Right renal pelvis (tissue), 4 donors: ENCODE data around the gene LCN2. TPM values are rescaled to one million over a fixed set of nuclear protein-coding genes. Genes with fewer than 3 reads are reported as not detected.
"Not testable (repeated sequence)": the region's sequence is repeated elsewhere in the genome, so short reads cannot be mapped to it uniquely, and the experiment has no call there.

Experiments
- DNase-seq, 4 donors: peaks; one replicate each; pipeline ENCODE4 v3.0.0-alpha.2; 2013; ENCODE audit warnings: low read depth in 4 of 4, low spot score in 3 of 4, missing footprints in 1 of 4
- polyA plus RNA-seq, 4 donors: library from polyadenylated mRNA; unstranded; fragments of 120-200 nt; gene quantifications; one replicate each; pipeline ENCODE4 v1.2.1, GENCODE V29; 2013; ENCODE audit not compliant: insufficient read length in 4 of 4

LCN2 gene
- 1 to 10 TPM in 2 of 4 donors, under 1 TPM in 2; 0.43 to 1.9 (median 0.89) TPM for polyA plus RNA-seq

DNA sequence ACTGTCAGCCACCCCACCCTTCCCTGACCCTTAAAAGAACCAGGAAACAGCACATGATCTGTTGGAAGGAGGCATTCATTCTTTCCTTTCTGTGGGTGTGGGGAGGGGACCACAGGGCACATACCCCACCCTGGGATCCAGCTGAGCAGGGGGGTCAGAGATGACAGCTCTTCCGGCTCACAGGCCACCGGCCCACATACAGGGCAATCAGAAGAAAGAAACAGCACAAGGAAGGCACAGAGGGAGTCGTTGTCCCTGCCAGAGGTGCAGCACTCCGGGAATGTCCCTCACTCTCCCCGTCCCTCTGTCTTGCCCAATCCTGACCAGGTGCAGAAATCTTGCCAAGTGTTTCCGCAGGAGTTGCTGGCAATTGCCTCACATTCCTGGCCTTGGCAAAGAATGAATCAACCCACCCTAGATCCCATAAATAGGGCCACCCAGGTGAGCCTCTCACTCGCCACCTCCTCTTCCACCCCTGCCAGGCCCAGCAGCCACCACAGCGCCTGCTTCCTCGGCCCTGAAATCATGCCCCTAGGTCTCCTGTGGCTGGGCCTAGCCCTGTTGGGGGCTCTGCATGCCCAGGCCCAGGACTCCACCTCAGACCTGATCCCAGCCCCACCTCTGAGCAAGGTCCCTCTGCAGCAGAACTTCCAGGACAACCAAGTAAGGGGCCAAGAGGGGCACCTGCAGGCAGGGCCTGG, at the start of gene LCN2:
Gene LCN2, plus strand, starts transcription at position 453 of the 701 bp plus-strand sequence. Its CDS starts 73 bp downstream, at position 526.
- no peak for DNase-seq

DNA sequence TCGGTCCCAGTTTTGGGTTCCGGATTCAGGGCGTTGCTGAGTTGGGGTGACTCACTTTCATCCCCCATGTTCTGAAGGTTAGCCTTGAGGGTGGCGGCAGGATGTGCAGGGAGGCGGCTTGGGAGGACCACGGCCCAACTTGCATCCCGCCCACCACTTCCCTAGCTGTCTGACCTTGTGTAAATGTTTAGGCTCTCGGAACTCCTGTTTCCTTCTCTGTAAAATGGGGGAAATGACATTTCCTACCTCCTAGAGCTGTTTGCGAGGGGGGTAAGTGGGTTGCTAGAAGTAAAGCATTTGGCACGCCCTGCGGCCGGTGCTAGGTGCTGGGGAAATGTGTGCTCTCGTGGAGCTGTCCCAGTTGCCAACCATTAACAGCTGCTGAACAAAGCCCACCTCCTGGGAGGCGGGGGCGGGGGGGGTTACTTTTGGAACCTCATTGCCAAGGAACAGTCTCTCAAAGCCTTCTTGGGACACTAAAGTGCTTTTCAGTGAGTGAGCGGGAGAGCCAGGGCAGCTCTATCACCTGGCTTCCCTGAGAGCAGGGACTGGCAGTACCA, 49.2 kb upstream of the LCN2 start:
- DNase-seq, result no peak

DNA sequence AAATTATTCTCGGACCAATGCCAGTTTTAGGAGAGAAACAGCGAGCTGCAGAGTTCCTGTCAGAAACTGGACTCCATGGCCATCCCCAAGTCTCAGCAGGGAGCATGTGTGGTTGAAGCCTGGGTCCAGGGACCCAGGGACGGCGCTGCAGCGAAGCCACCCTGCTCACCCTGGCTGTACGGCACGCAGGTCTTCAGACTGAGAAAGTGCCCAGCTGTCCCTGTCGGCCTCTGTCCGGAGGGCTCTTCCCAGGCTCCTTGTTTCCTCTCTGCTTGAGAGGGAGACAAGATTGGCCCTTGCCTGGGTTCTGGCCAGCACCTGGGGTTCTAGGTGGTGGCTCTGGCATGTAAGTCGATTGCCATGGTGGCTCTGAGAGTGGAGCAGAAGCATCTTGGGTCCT, 48.7 kb upstream of the LCN2 start:
- no peak for DNase-seq

DNA sequence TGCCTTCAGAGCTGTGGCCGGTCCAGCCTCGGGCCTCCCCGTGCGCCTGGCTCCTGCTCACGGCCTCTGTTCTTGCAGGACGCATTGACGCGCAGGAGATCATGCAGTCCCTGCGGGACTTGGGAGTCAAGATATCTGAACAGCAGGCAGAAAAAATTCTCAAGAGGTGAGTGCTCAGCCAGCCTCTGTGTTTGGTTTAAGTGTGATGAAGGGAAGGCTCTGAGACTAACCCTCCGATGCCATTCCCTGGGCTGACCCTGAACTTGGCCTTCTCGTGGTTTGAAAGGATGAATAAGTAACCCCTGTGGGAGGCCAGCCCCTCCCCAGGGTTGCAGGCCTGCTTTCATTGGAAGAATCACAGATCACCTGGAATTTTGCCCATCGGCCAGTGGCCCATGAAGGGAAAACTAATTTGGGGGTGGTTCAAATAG, 48.0 kb upstream of the LCN2 start:
- no peak for DNase-seq

DNA sequence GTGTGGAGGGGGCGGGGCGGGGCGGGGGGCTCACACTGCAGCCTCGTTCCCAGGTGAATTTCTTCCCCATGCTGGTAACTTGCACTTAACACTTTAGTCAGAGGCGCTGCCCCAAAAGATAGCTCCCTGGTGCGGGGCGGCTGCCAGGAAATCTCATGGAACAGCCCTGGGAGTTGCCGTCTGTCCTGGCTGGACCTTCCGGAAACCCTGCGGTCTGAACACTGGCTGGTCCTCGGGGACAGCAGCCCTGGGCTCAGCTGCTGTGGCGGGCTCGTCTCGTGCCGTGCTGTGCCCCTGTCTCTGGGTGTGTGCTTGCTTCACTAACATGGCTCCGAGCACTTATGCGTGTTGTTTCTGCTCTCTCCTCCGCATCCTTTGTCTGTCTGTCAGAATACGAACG, 47.6 kb upstream of the LCN2 start:
- DNase-seq, result no peak

DNA sequence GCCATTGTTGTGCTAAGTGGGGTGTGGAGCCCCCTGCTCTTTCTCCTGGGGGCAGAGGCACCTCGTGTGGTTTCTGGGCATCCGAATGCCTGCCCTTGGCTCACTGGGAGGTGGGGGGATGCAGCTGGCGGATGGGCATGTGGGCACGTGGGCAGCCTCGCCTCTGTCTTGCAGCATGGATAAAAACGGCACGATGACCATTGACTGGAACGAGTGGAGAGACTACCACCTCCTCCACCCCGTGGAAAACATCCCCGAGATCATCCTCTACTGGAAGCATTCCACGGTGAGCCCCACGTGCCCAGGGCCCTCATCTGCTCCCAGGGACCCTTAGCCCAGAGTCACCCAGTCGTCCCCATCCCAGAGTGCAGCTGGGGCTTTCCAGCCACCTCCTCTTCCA, 47.1 kb upstream of the LCN2 start:
- DNase-seq, result no peak

DNA sequence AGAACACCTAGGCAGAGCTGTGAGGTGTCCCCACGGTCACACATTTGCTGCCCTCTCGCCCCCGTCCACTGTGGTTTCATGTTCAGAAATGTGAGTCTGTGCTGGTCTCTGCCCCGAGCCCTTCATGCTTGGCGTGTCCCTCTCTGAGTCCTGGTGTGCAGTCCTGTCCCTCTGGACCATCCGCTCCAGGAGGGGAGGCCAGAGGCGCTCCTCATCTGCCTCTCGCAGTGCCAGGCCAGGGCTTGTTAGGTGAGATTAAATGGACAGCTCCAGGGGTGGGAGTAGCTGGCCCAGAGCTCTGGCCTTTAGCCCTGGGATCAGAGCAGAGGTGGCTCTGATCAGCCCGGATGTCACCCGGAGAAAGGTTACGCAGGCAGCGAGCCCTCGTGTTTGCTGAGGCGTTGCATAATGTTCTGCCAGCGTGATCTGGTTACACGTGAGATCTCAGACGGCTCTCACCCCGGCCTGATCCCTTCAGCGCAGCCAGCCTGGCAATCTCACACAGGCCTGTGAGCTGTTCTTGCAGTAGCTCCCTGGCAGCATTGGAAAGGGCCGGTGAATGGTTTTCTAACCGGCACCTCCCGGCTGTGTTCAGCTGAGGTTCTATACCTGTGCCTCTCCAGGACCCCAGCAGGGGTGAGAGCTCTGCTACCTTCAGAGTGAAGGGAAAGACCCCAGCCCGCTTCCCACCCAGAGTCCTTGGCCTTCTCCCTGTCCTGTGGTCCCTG, 46.2 kb upstream of the LCN2 start:
- no peak for DNase-seq

DNA sequence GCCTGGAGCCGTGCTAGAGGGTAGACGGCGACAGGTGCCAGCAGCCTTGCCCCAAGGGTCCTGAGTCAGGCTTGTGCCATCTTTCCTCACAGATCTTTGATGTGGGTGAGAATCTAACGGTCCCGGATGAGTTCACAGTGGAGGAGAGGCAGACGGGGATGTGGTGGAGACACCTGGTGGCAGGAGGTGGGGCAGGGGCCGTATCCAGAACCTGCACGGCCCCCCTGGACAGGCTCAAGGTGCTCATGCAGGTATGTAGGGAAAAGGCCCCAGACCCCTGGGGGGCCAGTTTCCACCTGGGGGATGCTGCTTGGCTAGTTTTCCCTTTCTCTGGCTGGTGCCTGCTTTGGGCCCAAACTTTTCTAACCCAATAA, 45.7 kb upstream of the LCN2 start:
- no peak for DNase-seq

DNA sequence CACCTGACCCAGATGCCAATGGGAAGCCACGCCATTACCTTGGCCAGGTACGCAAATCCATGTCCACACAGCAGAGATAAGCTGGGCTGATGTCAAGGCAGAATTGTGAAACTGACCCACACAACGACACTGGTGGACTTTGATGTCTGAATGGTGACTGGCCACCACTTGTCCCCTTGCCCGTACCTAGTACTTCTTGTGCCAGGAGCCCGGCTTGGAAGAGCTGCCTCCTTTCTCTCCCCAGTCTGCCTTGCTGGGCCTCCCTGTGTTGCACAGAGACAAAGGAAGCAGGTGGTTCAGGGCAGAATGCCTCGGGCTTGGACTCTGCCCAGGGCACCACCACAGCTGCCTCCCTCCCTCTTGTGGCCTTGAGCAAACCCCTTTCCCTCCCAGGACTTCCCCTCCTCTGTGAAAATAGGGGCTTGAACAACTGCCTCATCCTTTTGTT, 45.1 kb upstream of the LCN2 start:
- DNase-seq, result no peak

DNA sequence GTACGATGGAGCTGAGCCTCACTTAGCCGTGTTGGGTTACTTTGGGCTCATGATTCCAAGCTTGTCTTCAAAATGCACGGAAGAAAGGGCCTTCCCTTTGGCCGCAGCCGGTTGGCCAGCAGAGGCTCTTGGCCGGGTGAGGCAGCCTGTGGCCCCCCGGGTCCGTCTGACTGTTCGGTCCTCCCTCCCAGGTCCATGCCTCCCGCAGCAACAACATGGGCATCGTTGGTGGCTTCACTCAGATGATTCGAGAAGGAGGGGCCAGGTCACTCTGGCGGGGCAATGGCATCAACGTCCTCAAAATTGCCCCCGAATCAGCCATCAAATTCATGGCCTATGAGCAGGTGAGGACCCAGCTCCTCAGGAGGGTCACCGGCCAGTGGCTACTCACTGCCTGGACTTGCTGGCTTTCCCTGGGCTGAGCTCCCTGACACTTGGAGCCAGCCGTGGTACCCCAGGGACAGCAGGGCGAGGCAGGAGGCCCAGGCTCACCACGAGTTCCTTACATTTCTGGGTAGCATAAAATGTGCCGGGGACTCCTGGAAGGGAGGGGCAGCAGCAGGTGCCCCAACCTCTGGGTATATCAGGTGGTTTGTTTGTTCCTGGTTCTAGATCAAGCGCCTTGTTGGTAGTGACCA, 43.6 kb upstream of the LCN2 start:
- no peak for DNase-seq

DNA sequence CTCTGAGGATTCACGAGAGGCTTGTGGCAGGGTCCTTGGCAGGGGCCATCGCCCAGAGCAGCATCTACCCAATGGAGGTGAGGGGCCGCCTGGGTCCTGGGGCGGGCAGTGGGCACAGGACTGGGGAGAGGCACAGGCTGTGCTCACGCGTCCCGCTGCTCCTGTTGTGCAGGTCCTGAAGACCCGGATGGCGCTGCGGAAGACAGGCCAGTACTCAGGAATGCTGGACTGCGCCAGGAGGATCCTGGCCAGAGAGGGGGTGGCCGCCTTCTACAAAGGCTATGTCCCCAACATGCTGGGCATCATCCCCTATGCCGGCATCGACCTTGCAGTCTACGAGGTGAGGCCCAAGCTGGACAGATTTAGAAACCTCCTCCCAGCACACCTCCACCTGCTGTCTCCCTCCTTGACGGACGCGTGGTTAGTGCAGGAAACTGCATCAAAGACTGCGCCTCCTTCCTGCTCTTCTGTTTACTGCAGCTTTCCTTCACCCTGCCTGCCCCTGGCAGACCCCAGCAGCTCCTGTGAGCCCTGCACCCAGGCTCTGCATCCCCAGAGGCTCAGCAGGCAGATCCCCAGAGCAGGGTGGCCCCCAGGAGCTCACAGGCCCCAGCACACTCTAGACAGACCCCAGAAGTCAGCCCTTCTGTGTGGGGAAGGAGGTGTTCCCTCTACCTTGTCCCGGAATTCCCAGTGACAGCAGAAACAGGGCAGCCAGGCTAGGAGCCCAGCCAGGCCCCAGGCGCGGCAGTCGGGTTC, 42.9 kb upstream of the LCN2 start:
- no peak for DNase-seq

DNA sequence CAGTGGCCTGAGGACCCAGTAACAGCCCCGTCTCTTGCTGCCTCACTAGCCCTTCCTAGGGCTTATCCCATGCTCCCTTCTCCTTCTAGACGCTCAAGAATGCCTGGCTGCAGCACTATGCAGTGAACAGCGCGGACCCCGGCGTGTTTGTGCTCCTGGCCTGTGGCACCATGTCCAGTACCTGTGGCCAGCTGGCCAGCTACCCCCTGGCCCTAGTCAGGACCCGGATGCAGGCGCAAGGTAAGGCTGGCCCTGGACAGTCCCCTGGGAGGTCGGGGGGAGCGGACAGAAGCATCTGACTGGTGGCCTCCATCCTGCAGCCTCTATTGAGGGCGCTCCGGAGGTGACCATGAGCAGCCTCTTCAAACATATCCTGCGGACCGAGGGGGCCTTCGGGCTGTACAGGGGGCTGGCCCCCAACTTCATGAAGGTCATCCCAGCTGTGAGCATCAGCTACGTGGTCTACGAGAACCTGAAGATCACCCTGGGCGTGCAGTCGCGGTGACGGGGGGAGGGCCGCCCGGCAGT, 42.2 kb upstream of the LCN2 start:
- no peak for DNase-seq

DNA sequence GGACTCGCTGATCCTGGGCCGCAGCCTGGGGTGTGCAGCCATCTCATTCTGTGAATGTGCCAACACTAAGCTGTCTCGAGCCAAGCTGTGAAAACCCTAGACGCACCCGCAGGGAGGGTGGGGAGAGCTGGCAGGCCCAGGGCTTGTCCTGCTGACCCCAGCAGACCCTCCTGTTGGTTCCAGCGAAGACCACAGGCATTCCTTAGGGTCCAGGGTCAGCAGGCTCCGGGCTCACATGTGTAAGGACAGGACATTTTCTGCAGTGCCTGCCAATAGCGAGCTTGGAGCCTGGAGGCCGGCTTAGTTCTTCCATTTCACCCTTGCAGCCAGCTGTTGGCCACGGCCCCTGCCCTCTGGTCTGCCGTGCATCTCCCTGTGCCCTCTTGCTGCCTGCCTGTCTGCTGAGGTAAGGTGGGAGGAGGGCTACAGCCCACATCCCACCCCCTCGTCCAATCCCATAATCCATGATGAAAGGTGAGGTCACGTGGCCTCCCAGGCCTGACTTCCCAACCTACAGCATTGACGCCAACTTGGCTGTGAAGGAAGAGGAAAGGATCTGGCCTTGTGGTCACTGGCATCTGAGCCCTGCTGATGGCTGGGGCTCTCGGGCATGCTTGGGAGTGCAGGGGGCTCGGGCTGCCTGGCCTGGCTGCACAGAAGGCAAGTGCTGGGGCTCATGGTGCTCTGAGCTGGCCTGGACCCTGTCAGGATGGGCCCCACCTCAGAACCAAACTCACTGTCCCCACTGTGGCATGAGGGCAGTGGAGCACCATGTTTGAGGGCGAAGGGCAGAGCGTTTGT, 41.6 kb upstream of the LCN2 start:
- DNase-seq, result no peak

DNA sequence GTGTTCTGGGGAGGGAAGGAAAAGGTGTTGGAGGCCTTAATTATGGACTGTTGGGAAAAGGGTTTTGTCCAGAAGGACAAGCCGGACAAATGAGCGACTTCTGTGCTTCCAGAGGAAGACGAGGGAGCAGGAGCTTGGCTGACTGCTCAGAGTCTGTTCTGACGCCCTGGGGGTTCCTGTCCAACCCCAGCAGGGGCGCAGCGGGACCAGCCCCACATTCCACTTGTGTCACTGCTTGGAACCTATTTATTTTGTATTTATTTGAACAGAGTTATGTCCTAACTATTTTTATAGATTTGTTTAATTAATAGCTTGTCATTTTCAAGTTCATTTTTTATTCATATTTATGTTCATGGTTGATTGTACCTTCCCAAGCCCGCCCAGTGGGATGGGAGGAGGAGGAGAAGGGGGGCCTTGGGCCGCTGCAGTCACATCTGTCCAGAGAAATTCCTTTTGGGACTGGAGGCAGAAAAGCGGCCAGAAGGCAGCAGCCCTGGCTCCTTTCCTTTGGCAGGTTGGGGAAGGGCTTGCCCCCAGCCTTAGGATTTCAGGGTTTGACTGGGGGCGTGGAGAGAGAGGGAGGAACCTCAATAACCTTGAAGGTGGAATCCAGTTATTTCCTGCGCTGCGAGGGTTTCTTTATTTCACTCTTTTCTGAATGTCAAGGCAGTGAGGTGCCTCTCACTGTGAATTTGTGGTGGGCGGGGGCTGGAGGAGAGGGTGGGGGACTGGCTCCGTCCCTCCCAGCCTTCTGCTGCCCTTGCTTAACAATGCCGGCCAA, 40.8 kb upstream of the LCN2 start:
- DNase-seq, result no peak

DNA sequence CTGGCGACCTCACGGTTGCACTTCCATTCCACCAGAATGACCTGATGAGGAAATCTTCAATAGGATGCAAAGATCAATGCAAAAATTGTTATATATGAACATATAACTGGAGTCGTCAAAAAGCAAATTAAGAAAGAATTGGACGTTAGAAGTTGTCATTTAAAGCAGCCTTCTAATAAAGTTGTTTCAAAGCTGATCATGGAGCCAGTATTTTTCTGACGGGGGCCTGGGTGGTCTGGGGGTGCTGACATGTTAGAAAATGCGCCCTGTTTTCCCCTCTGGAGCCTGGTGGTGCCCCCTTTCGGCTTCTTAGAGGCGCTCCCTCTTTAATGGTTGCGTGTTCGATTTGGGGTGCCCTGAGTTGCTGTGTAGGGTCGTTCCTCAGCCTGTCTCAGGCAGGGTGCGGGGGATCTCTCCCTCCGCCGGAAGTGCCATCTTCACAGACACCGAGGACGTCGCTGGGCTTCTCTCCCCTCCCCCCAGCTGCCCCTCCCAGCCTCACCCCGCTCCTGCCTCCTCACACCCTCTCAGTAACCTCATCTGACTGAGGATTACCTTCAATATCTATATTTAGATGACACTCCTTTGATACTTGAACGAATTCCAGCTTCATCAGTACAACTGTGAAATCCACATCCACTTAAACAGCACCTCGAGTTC, 40.1 kb upstream of the LCN2 start:
- DNase-seq, result no peak

DNA sequence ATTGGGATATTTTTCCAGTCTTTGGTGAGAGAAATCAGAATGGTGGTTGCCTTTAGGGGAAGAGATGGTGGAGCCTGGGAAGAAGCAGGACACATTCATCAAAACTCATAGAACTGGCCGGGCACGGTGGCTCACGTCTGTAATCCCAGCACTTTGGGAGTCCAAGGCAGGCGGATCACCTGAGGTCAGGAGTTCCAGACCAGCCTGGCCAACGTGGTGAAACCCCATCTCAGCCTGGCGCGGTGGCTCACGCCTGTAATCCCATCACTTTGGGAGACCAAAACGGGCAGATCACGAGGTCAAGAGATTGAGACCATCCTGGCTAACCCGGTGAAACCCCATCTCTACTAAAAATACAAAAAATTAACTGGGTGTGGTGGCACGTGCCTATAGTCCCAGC, 37.5 kb upstream of the LCN2 start:
- not testable (repeated sequence) for DNase-seq

DNA sequence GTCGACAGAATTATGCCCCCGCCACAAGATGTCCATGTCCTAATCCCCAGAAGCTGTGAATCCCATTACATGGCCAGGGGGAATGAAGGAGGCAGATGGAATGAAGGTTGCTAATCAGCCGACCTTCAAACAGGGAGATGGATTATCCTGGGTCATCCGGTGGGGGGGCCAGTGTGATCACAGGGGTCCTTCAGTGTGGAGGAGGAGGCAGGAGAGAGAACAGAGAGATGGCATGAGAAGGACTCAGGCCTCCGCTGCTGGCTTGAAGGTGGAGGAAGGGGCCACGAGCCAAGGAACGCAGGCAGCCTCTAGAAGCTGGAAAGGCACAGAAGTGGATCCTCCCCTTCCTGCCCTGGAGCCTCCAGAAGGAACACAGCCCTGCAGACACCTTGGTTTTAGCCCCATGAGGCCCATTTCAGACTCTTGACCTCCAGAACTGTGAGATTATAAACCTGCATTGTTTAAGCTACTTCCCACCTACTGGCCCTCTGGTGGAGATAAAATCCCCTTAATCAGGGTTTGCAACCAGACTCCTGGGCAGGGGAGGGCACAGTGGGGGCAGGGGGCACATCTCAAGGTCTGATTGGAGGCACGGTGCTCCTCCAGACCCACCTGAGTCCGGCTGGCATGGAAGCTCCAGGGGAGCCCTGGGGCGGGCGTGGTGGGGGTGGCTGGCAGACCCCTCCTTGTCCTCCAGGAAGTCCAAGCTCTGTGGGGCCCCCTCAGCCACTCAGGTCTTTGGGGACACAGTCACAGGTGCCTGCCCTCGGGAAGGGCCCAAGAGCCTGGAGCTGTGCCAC, 35.5 kb upstream of the LCN2 start:
- no peak for DNase-seq
